DMS153 treated with DMSO at 0.1 percent for 48 hours (cell line): ENCODE data around the gene CASK.
"Not testable (repeated sequence)": the region's sequence is repeated elsewhere in the genome, so short reads cannot be mapped to it uniquely, and the experiment has no call there.

Source experiments
- DNase-seq: peaks from one replicate; lab custom pipeline; 2025; ENCODE audit not compliant: unreplicated experiment; lab: John Stamatoyannopoulos, UW

CASK gene

DNA sequence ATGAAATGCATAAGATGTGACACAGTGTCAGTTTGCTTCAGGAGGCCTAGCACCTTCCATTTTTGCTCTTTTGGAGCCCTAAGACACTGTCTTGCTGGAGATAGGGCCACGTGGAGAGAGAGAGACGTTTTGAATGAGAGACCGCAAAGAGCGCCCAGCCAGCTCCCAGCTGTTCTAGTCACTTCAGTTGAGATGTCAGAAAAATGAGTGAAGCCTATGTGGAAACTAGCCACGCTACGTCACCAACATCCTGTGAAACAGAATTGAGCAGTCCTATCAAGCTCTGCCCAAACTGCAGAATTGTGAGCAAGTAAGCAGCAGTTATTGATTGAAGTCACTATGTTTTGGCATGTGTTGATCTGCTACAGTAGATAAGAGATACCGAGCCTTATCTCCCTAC lies 186.3 kb downstream of the CASK start:
- DNase-seq, result no peak

DNA sequence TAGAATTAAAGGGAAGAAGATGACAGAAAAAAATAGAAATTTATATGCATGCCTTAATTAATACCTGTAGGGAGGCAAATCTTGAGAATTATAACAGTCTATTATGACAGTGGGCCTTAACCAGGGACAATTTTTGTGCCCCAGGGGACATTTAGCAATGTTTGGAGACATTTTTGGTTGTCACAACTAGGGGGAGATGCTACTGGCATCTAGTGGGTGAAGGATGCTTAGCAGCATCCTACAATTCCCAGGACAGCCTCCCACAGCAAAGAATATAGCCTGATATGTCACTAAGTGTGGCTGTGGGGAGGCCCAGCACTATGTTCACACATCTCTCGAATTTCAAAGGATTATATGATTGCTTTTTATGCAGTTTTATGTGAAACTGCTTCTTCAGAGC lies 188.8 kb downstream of the CASK start:
- DNase-seq, result no peak

DNA sequence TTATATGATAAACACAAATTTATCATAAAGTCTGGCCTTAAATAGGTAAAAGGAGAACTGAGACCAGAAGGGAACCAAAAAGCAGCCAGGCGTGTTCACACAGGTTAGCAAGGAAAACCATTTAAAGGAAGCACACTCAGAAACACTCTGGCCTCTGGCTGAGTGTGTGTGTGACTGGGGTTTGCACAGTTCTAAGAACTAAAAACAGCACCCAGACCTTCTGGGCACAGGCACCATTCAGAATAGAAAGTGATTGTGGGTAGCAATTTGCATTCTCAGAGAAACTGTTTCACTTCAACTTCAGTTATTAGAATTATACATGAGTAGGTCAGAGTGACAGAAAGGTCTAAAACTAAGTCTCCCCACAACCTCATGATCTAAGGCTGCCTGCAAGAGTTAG lies 189.4 kb downstream of the CASK start:
- no peak for DNase-seq

DNA sequence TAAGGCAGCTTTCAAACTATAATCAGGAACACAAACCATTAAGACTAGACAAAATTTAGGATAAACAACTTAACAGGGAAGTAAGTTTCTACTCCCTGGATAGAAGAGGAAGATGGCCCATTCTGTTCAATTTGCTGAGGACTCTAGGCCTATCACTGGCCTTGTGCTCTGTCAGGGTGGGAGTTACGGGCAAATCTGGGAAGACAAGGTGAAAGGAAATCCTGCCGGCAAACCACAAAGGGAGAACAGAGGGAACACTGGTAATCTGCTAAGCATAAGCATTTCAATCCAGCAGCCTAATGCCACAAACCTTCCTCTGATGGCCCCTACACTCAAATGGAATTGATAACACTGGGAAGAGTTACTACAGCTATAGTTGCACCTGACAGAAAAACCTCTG lies 191.1 kb downstream of the CASK start:
- DNase-seq, result no peak

DNA sequence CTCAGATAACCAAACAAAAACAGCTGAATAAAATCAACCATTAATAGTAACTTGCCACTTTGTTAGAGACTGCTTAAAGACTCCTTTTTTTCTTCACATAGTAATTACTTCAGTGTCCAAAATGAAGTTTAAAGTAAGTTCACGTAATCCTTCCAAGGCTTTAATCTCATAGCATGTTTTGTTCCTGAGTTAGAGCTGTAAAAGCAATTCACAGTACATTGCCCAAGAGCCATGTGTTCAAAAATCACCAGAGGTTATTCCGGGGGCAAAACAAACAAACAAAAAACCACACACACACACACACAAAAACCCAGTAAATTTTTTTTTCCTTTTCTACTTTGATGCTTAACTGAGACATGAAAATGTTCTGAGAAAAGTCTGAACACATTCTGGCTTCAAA lies 193.3 kb downstream of the CASK start:
- DNase-seq, result no peak

DNA sequence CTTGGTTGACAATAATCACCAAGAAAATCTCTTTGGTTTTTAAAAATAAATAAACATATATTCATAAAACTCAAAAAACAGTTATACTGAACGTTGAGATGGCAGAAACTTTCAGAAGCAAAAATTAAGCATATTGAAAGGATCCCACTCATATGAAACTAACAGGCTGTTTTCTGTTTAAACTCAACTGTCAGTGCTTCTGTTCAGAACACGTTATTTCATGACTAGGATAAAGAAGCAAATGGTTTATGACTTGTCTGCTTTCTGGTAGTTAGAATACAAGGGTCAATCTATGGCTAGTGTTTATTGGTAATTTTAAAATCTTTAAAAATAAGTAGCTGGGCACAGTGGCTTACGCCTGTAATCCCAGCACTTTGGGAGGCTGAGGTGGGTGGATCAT lies 195.2 kb downstream of the CASK start:
- DNase-seq, result no peak

DNA sequence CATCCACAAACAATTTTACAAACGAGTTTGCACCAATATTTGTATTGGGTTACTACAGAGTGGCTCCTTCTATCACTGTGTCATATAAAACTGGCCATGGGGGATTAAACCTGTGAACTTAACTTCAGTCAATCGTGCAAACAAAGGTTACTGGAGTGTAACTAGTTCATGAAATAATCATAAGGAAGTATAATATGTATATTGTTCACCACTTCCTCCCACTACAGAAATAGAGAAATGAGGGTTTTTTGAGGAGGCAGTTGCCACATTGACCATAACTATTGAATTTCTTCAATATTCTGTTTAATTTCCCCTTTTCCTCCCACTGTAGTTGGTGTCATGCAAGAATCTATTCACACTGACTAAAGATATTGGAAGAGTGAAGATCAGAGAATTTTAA lies 199.5 kb downstream of the CASK start, which contains the start of gene GPR82:
Gene GPR82 (plus strand): TSS at position 356 of the 400 bp plus-strand sequence. CDS start 2,846 bp downstream, outside the sequence.
- no peak for DNase-seq

DNA sequence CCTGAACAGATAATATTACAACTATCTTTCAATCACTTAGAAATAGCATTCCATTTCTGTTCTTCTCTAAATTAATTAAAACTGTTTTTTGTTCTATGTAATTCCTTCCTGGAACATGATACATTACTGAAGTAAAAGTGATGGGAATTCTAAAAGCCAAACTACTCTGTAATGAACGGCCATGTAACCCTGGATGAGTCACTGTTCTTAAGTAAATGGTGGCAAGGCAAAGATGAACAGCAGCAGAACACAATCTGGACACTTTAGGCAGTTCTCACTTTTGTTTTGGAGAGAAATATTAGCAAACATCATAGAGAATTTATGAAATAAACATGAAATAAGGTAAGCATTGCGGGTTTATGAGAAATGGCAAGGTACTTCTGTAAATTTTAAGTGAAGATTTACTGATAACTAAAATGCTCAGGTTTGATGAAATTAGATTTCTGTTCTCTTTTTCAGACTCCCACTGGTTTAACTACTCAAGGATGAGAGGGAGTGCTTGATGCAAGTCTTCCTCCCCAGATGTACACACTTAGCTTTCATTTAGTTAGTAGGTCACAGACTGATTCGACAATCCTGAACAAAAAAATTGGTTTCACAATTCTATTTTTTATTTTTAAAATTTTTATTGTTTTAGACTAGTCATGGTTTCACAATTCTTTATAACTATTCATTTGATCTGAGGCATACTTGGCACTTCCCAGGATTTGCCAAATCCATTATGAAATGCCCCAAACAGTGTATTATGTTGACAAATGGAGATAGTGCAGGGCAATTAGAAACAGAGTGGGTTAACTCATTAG lies 200.3 kb downstream of the CASK start:
- no peak for DNase-seq

DNA sequence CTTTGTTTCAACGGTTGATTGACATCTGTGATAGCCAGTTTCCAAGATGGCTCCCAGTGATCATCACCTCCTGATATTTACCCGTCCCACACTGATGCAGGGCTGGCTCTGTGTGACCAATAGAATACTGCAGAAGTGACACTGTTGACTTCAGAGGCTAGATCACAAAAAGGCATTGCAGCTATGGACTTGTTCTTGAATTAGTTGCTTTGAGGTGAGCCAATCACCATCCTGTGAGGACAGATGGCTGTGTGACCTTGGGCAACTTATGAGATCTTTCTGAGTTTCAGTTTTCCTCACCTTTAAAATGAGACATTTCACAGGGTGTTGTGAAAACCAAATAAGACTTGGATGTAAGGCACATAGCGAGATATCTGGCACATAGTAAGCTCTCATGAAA lies 201.1 kb downstream of the CASK start:
- no peak for DNase-seq

DNA sequence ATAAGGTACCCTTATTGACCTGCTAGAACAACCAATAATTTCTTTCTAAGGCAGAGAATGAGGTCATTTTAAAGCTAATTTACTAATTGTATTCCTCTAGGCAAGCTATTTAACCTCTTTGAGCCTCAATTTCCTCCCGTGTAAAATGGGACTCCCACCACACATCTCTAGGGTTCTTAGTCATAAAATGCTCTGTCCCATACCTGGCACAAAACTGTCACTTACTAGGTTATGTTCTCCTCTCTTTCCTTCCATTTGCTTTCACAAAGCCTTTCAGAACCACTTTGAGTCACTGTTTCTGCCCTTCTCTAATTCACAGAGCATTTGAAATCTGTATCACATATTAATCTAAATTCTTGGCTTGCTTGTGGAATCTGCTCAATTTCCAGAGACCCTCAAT lies 201.8 kb downstream of the CASK start:
- no peak for DNase-seq

DNA sequence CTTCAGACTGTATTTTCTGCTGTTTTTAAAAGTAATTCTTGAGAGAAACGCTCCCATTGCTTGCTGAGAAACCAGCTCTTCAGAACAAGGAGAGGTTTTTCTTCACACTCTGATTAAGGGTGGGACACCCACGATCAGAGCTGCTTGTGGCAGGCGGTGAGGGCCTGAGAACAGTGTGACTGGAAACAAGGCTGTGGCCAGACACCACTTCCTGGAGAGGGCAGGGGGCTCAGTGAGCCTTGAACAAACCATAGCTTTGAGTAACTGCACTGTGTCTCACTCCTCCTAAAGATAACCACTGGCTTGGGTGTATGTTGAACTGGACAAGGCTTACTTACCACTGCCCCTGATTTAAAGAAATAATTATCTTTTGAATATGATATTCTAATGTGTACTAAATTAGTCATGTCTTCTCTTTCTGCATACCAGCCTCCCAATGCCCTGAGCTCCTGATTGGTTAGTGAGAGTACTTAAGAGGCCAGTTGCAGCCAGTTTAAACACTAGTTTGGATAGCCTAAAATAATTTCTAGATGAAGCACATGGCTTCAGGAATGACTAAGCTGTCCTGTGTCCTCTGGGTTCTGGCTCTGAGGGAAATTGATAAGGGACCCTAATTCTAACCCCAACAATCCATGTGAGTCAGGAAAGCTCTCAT lies 203.1 kb downstream of the CASK start:
- no peak for DNase-seq

DNA sequence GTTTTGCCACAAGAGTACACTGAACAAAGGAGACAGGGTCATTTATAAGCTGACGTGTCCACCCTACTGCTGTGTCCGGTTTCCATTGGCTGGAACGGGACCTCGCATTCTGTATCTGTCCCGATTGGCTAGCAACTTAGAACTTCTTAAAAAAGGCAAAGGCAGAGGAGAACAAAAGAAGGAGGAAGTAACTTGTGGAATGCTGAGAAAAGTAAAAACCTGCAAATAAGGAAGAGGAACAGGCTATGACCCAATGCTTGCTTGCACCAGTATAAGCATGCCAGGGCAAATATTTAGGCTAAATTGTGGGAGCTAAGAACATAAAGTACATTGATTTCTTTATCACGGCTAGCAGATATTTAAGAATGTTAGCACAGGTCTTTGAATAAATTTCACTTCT lies 203.7 kb downstream of the CASK start:
- not testable (repeated sequence) for DNase-seq

DNA sequence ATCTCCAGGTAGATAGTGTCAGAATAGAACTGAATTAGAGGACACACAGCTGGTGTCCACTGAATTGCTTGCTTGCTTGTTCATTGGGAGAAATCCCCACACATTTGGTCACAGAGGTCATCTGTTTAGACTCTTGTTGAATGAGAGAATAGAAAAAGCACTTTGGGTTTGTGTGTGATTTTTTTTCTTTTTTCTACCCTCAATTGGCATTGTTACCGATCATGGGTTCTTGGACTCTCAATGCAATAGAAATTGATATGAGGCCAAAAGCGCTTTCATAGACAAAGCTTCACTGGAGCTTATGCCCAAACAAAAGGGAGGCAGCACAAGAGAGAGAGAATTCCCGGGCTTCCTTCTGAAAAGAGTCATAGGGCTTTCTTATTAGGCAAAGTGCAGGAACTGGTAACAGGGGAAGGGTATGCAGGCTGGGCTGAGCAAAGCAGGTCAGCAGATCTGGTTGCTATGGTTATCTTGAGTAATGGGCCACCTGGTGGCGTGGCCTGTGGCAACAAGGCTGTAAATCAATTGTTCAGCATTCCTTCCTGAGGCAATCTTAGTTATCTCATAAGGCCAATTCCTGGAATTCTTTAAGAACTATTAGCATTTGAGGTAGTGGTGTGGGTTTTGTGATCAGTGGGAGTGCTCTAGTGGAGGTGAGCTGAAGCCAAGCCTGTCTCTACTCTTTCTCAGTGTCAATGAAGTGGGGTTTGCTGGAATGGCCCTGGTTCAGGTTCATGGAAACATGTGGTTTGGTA lies 204.7 kb downstream of the CASK start:
- no peak for DNase-seq

DNA sequence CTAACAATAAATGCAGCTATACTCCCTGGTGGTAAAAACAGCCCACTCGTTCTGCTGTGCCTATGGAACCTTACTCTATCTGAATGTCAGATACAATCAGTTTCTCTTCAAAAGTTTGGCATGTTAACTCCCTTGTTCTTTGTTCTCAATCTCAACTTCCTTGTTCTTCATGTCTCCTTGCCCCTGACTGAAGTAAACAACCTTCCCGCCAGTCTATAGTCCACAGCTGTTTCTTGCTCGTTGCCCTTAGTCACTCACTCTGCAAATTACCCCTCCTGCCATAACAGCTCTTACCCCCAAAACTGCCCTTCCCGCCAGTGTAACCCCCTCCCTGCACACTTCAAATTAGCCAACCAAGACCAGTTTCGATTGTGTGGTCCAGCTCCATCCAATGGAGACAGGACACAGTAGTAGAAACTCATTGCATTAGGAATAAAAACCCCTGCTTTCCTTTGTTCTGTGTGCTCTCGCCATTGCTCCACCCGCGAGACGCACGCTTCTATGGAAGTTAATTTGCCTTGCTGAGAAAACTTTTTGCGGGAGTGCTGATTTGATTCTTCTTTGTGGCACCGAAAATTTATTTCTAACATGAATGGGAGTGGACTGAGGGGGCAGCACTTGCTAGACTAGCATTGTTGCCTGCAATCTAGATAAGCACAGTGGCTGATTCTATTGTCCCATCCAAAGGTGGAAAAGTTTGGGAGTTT lies 206.4 kb downstream of the CASK start:
- no peak for DNase-seq

DNA sequence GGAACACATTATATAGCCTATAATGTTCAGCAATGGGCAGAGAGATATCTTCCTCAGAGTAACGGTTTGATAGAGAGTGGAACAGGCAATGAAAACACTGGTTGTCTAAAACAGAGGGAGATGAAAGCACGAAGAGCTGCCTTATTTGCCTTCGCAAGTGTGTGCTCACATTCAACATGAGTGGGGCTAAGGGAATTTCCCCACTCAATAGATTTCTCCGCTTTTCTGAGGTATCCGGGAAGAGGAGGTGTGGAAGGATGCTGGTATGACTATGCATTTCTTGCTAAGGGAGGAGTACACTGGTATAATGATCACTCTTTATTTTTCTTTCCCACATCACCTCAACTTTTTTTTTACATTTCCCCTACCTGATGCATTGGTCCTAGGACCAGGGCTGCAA lies 207.1 kb downstream of the CASK start:
- DNase-seq, result no peak

DNA sequence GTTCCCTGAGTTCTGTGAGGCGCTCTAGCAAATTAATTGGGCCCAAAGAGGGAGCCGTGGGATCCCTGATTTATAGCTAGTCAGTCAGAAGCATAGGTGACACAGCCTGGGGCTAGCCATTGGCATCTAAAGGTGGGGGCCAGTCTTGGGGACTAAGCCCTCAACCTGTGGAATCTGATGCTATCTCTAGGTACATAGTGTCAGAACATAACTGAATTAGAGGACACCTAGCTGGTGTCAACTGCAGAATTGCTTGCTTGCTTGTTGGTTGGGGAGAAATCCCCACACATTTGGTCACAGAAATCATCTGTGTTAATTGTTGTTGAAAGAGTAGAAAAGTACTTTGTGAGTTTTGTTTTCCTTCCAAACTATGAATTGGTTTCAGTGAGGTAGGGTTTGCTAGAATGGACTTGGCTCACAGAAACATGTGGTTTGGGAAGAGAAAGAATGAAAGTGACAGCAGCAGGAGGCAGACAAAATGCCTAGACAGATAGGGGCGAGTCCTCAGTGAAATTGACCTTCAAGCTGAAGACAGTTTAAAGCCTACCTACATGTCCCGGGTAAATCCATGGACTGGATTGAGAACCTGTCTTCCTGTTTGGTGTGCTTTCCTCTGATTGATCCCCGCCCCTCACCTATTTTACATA lies 212.2 kb downstream of the CASK start:
- no peak for DNase-seq

DNA sequence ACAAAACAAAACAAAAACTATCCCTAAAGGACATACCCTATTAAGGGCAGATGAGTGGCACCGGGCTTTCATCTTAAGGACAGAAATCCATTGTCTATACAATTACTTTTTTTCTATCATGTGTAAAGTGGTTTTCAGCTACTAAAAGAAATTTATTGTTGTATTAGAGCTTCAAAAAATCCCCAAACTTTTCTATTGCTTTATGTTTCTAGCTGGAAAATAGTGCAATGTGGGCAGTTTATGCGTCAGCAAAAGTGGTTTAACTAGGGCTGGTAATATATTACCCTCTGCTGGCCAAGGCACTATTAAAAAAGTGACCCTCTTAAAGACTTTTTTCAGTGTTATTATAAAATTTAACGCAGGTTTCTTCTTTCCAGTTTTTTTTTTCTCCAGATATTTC lies 214.9 kb downstream of the CASK start:
- DNase-seq, result no peak

DNA sequence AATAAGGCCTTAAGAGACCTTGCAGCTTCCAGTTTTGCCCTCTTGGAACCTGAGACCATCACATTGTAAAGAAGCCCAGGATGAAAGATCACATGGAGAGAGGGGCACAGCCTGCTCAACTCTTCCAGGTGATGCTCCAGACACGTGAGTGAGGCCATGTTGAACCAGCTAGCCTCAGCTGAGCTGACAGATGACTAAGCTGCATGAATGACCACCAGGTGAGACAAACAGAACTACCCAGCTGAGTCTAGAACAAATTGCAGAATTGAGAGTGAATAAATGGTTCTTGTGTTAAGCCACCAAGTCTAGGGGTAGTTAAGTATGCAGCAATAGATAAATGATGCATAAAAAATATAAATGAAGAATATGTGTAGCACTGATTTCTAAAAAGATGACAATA lies 216.1 kb downstream of the CASK start:
- no peak for DNase-seq

DNA sequence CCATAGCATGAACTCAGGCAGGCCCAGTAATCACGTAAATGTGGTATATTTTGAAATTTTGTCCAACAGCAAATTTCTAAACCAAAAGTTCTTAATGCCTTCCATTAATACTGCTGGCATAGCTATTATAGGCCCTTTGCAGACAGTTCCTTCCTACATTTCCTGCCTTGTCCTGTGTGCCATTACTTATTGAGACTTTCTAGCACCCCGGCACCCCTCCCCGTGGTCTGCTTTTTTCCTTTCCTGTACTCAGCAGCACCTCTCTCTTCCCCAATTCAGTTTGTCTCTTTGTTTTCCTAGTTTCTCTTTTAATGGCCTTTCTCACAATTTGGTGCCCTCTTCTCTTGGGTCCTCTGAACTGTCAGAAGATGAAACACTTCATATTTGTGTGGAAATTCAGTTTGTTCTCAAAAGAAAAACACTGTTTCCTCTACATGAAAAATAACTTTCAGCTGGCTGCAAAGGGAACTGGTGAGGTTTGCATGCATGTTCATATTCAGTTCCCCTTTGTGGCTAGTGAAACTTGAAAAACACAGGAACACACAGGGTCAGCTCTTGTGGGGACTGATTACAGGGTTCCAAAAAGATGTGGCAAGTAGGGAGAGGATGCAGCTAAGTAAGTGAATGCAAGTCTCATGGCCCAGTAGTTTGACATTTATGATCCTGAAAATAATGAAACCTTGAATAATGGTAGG lies 217.5 kb downstream of the CASK start:
- no peak for DNase-seq

DNA sequence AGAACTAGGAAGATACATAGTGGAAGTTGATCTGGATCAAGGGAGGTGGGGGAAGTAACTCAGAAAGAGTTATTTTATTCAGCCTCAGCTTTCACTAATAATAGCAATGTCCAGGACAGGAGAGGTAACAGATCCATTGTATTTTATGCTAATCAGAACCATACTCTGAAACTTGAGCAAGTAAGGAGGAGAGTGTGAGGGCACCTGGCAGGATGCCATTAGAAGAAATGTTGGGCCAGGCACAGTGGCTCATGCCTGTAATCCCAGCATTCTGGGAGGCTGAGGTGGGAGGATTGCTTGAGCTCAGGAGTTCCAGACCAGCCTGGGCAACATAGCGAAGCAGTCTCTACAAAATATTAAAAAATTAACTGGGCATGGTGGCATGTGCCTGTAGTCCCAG lies 218.3 kb downstream of the CASK start:
- DNase-seq, result no peak
